GM13977 (cell line): ENCODE data around the gene VWA3A.

Experiments
- DNase-seq: peaks from one replicate; pipeline ENCODE4 v3.0.0; 2012; ENCODE audit warnings: low spot score
- in situ Hi-C: fragments of 300-500 bp; cut with MboI; formaldehyde crosslinking; loops from one replicate; pipeline ENCODE4 v1.12.0; 2022; ENCODE audit warnings: low sequenced_read_pairs, low pct_unique_long_range_greater_than_20kb, mixed read lengths, inconsistent platforms; ENCODE audit not compliant: unreplicated experiment
- TF ChIP-seq, protein P1 (sequence below): IDR thresholded peaks from 2 replicates; pipeline ENCODE4 v1.5.1; 2012; ENCODE audit warnings: mild to moderate bottlenecking, control low read depth; ENCODE audit not compliant: insufficient read depth; ENCODE audit errors: extremely low read depth, missing control alignments

VWA3A gene

DNA sequence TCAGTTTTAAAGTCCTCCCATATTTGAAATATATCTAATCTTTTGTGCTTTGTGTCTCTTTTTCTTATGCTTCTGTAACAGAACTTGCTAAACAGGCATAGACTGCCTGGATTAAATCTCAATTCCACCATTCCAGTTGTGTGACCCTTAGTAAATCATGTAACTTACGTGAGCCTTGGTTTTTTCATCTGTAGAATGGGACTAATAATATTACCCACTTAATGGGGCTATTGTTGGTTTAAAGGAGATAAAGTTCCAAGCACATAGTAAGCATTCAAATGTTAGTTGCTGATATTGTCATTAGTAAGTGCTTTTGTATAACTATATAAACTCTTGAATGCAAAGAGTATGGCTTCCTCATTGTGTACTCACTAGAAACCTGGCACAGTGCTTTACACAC lies 5.9 kb upstream of the VWA3A start:
- no peak for DNase-seq
- in situ Hi-C loops, result no loop called here
- TF ChIP-seq, protein P1, sequence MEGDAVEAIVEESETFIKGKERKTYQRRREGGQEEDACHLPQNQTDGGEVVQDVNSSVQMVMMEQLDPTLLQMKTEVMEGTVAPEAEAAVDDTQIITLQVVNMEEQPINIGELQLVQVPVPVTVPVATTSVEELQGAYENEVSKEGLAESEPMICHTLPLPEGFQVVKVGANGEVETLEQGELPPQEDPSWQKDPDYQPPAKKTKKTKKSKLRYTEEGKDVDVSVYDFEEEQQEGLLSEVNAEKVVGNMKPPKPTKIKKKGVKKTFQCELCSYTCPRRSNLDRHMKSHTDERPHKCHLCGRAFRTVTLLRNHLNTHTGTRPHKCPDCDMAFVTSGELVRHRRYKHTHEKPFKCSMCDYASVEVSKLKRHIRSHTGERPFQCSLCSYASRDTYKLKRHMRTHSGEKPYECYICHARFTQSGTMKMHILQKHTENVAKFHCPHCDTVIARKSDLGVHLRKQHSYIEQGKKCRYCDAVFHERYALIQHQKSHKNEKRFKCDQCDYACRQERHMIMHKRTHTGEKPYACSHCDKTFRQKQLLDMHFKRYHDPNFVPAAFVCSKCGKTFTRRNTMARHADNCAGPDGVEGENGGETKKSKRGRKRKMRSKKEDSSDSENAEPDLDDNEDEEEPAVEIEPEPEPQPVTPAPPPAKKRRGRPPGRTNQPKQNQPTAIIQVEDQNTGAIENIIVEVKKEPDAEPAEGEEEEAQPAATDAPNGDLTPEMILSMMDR, result no peak

DNA sequence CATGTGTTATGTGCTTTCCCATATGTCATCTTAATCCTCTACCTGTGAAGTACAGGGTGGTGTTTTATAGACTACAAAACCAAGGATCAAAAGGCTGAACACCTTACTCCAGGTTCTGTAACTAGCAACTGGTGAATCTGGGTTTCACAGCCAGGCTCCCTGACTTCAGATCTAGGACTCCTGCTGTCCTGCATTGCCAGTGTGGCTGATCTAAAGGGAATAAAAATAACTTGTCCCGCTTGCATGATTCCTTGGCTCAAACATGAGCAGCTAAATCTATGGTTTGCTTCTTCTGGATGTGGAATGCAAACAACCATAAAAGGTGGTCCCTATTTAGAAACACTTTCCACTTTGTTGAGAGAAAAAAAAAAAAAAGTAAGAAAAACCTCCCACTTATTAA lies 3.7 kb upstream of the VWA3A start:
- TF ChIP-seq, protein P1, result no peak
- in situ Hi-C loops, result no loop called here
- no peak for DNase-seq

DNA sequence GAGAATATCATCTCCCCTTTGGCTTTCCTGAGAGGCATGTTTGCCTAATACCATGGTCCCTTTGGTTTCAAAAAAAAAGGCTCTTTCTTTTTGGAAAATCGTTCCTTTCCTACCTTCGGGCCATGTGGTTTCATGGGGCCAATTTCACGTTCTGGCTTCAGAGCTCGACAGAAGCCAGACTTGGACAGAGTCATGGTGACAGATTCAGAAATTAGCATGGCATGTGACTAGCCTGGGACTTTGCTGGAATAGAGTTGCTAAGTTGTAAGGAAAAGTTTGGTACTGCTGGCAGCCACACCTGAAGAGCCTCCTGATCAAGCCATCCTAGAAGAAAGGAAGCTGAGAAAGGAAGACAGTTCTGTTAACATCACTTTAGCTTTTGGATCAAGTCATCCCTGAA lies 2.4 kb upstream of the VWA3A start:
- TF ChIP-seq, protein P1, result no peak
- in situ Hi-C loops, result loop anchor here (10.0 kb wide), 1 partner anchor 85 kb away; no protein-coding TSS in a partner anchor
- DNase-seq, result no peak

DNA sequence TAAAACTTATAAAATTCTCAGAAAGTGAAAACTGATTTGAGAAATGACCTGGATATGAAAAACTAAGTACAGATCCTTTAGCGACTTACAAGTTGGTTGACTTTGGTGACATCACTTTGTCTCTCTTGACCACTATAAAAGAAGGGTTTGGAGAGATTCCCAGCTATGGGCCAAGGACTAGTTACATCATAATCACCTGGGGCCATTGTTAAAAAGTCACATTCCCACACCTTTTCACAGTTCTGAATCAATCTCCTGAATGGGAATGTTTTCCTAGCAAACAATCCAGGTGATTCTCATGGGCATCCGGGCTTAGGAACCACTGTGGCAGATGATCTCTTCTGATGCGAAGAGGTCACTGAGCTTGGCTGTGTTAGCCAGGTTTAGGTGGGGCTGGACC lies 620 bp upstream of the VWA3A start:
- TF ChIP-seq, protein P1, result no peak
- in situ Hi-C loops, result loop anchor here (10.0 kb wide), 1 partner anchor 83 kb away; no protein-coding TSS in a partner anchor

DNA sequence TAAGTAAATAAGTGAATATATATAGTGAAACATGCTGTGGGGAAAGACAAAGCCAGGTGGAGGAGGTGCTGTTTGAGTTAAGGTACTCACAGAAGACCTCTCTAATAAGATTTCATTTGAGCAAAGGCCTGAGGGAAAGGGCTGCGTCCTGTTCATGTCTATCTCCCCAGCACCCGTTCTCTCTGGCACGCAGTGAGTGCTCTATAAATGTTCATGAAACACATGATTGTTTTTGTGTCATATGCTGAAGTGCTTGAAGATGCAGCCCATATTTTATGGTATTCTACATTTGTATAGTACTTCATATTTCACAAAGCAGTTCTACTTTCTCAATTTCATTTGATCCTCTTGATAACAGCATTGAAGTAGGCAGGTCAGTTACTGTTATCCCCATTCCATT lies 990 bp downstream of the VWA3A start:
- DNase-seq, result no peak
- TF ChIP-seq, protein P1, result no peak
- in situ Hi-C loops, result loop anchor here (10.0 kb wide), 1 partner anchor 81 kb away; no protein-coding TSS in a partner anchor

More for the DNA sequence above, 620 bp upstream of the VWA3A start:
- no peak for DNase-seq

DNA sequence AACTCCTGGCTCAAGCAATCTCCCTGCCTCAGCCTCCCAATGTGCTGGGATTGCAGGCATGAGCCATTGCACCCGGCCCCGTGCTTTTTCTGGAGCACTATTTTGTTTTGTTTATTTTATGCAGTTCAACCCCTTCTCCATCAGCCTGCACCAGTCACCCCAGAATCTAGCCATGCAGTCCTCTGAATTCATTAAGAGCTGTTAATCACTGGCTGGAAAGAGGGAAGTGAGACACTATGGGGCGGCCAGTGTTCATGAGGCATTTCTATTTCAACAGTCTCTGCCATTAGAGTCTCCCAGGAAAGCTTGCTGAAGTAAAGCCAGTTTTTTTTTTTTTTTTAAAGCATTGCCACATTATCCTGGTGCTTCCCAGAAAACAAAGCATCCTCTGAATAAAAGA lies 1.7 kb downstream of the VWA3A start:
- DNase-seq, result no peak
- in situ Hi-C loops, result loop anchor here (10.0 kb wide), 1 partner anchor 81 kb away; no protein-coding TSS in a partner anchor
- TF ChIP-seq, protein P1, result no peak
